SU-DHL-6 (cell line): ENCODE data around the gene APBB2.
A peak's percentile ranks its signal among the peaks of the same experiment; 100 is the strongest.

Experiments
- H2AFZ ChIP-seq: fragments of 200-600 bp; sonication (generic); 2 replicates; pipeline ENCODE4 v1.6.1; 2014; ENCODE audit warnings: low read depth, mild to moderate bottlenecking, moderate library complexity, mixed read lengths, antibody characterized with exemption, low read length; ENCODE audit not compliant: severe bottlenecking
- H3F3A ChIP-seq: fragments of 200-600 bp; shearing (Covaris generic); 2 replicates; pipeline ENCODE4 v1.6.0; 2016; ENCODE audit warnings: antibody characterized with exemption, mild to moderate bottlenecking; ENCODE audit not compliant: insufficient read depth
- H3K27ac ChIP-seq: fragments of 200-600 bp; sonication (generic); 2 replicates; pipeline ENCODE4 v1.5.1; 2016; ENCODE audit warnings: low read depth, mild to moderate bottlenecking, low read length, moderate library complexity, mixed read lengths
- H3K27me3 ChIP-seq: fragments of 200-600 bp; sonication (generic), shearing (Covaris generic); 2 replicates; pipeline ENCODE4 v1.6.0; 2014; ENCODE audit warnings: mild to moderate bottlenecking, low read length
- H3K36me3 ChIP-seq: fragments of 200-600 bp; sonication (generic); 2 replicates; pipeline ENCODE4 v1.6.1; 2014; ENCODE audit warnings: mild to moderate bottlenecking, low read length, mixed read lengths
- H3K4me2 ChIP-seq: fragments of 300-600, 200-600 bp; shearing (Covaris generic), sonication (generic); 2 replicates; pipeline ENCODE4 v1.6.0; 2014; ENCODE audit warnings: low read length, low read depth, mild to moderate bottlenecking; ENCODE audit not compliant: poor library complexity, severe bottlenecking
- H3K4me3 ChIP-seq: fragments of 200-600 bp; sonication (generic); 2 replicates; pipeline ENCODE4 v1.5.1; 2014; ENCODE audit warnings: antibody characterized with exemption, low read length, mild to moderate bottlenecking, mixed read lengths; ENCODE audit not compliant: insufficient read depth, poor library complexity, severe bottlenecking
- H3K79me2 ChIP-seq: fragments of 200-600 bp; sonication (generic); 2 replicates; pipeline ENCODE4 v1.6.1; 2014; ENCODE audit warnings: mild to moderate bottlenecking, low read length, moderate library complexity; ENCODE audit not compliant: insufficient read depth
- H3K9ac ChIP-seq: fragments of 200-600 bp; sonication (generic); 2 replicates; pipeline ENCODE4 v1.7.0; 2014; ENCODE audit warnings: mild to moderate bottlenecking, low read length
- H3K9me2 ChIP-seq: fragments of 200-600 bp; sonication (generic); replicated peaks from 2 replicates; pipeline ENCODE4 v1.6.1; 2014; ENCODE audit warnings: low read length; ENCODE audit not compliant: insufficient read depth
- H3K9me3 ChIP-seq: fragments of 200-600 bp; sonication (generic); 2 replicates; pipeline ENCODE4 v1.6.1; 2014; ENCODE audit warnings: low read length, mixed read lengths; ENCODE audit not compliant: insufficient read depth
- H4K20me1 ChIP-seq: fragments of 200-600 bp; sonication (generic); 2 replicates; pipeline ENCODE4 v1.6.1; 2014; ENCODE audit warnings: low read depth, mild to moderate bottlenecking, antibody characterized with exemption, low read length, moderate library complexity, mixed read lengths
- CTCF ChIP-seq: fragments of 200-600 bp; sonication (generic); IDR thresholded peaks from one replicate; pipeline ENCODE4 v1.5.1; 2017; ENCODE audit warnings: antibody characterized with exemption, mild to moderate bottlenecking, low read length, moderate library complexity; ENCODE audit not compliant: insufficient read depth, poor library complexity, severe bottlenecking
- EZH2phosphoT487 ChIP-seq: fragments of 200-600 bp; sonication (generic), shearing (Covaris generic); conservative IDR thresholded peaks from 2 replicates; pipeline ENCODE4 v1.6.1; 2018; ENCODE audit warnings: mild to moderate bottlenecking, antibody characterized with exemption, low read length, moderate library complexity, mixed read lengths

Gene APBB2

GRCh38 chr4:41215155-41215554, 813 bp upstream of the APBB2 start:
- Histone ChIP-seq H3K27me3 (no peaks in the 10 kb centered on the region), H3K4me2 (peak overlapping the region; percentile 82), H3K79me2 (peaks cover 34% of the 10 kb centered on the region), H3F3A (peaks cover 8% of the 10 kb centered on the region; the same call in 1 of the 2 replicates), H3K27ac (peak overlapping the region; percentile 79), H3K9ac (peak overlapping the region; percentile 79), H3K9me3 (no peaks in the 10 kb centered on the region), H3K4me3 (peak overlapping the region; percentile 91), H3K9me2 (no peaks in the 10 kb centered on the region), H4K20me1 (no peaks in the 10 kb centered on the region), H2AFZ (peak overlapping the region; percentile 72), H3K36me3 (no peaks in the 10 kb centered on the region)
- no peak for TF ChIP-seq CTCF
- no peak for TF ChIP-seq EZH2phosphoT487

- H3K27me3 ChIP-seq: no peaks in the 10 kb centered on the region
- peaks cover 8% of the 10 kb centered on the region; the same call in 1 of the 2 replicates for H3F3A ChIP-seq
- no peaks in the 10 kb centered on the region for H4K20me1 ChIP-seq
- H2AFZ ChIP-seq: peak overlapping the region; percentile 72
- peak overlapping the region; percentile 79 for H3K27ac ChIP-seq
- H3K9me2 ChIP-seq: no peaks in the 10 kb centered on the region
- TF ChIP-seq CTCF (no peak), EZH2phosphoT487 (no peak)
- peaks cover 38% of the 10 kb centered on the region for H3K79me2 ChIP-seq
- peak overlapping the region; percentile 82 for H3K4me2 ChIP-seq
- H3K9me3 ChIP-seq: no peaks in the 10 kb centered on the region
- H3K36me3 ChIP-seq: no peaks in the 10 kb centered on the region
- H3K9ac ChIP-seq: peak overlapping the region; percentile 79
- peak overlapping the region; percentile 91 for H3K4me3 ChIP-seq
Measured at GRCh38 chr4:41214825-41215146, 444 bp upstream of the APBB2 start.

- peak overlapping the region; percentile 79 for H3K27ac ChIP-seq
- H3K9me3 ChIP-seq: no peaks in the 10 kb centered on the region
- peak overlapping the region; percentile 79 for H3K9ac ChIP-seq
- H4K20me1 ChIP-seq: peaks cover 3% of the 10 kb centered on the region; the same call in 1 of the 2 replicates
- no peak for TF ChIP-seq CTCF
- peaks cover 49% of the 10 kb centered on the region for H3K79me2 ChIP-seq
- H3K27me3 ChIP-seq: no peaks in the 10 kb centered on the region
- peaks cover 8% of the 10 kb centered on the region; the same call in 1 of the 2 replicates for H3F3A ChIP-seq
- H3K36me3 ChIP-seq: no peaks in the 10 kb centered on the region
- H3K4me2 ChIP-seq: peak overlapping the region; percentile 82
- H2AFZ ChIP-seq: peak overlapping the region; percentile 33
- H3K9me2 ChIP-seq: no peaks in the 10 kb centered on the region
- peak overlapping the region; percentile 91 for H3K4me3 ChIP-seq
Measured at GRCh38 chr4:41213625-41214135, 662 bp downstream of the APBB2 start.
